ENCODE results near the gene LIN37. TPM values are rescaled to one million over a fixed set of nuclear protein-coding genes. Genes with fewer than 3 reads are reported as not detected.
A peak's percentile ranks its signal among the peaks of the same experiment; 100 is the strongest.

LIN37 gene
- total and polyA plus RNA-seq, 2 of the 13 experiments (the other 11 are each of a cell fraction or from before 2014, with no cell fraction given): 6.3 to 8.7 TPM

- TF ChIP-seq ETV6 (CRISPR knock-in tag; conservative IDR thresholded peaks at IDR 0.05): no peak; the same call in 1 of the 2 replicates
- no peak for TF ChIP-seq IRX3 (CRISPR knock-in tag; IDR thresholded peaks at IDR 0.05; ENCODE audit: borderline replicate concordance, low read depth)
- TF ChIP-seq CC2D1A (CRISPR knock-in tag; IDR thresholded peaks at IDR 0.05): no peak
- TF ChIP-seq SOX13 (IDR thresholded peaks at IDR 0.05): no peak
- TF ChIP-seq SOX13 (CRISPR knock-in tag; conservative IDR thresholded peaks at IDR 0.05 in 1 of 2, IDR thresholded peaks at IDR 0.05 in 1 of 2): no peak
- TF ChIP-seq ZMAT3 (CRISPR knock-in tag; conservative IDR thresholded peaks at IDR 0.05): peak; percentile 66; the same call in 1 of the 2 replicates
- peak; percentile 45; the same call in 1 of the 2 replicates for TF ChIP-seq ATF7-NPFF (CRISPR knock-in tag; IDR thresholded peaks at IDR 0.05; ENCODE audit: low read depth)
- no peak; the same call in 1 of the 2 replicates for TF ChIP-seq ELF1 (CRISPR knock-in tag; IDR thresholded peaks at IDR 0.05)
- peak; percentile 15; the same call in 1 of the 2 replicates for TF ChIP-seq ZFX (CRISPR knock-in tag; IDR thresholded peaks at IDR 0.05; ENCODE audit: low read depth)
- TF ChIP-seq SALL2 (CRISPR knock-in tag; IDR thresholded peaks at IDR 0.05): 0 out of 2 replicates have a peak, but pooled peaks have one; percentile 54
- peak; percentile 51; the same call in 1 of the 2 replicates for TF ChIP-seq SMAD1 (CRISPR knock-in tag; IDR thresholded peaks at IDR 0.05; ENCODE audit: borderline replicate concordance, low read depth)
- peak; percentile 68 for TF ChIP-seq ZNF263 (CRISPR knock-in tag; IDR thresholded peaks at IDR 0.05)
- no peak for TF ChIP-seq FOXP1 (IDR thresholded peaks at IDR 0.05)
- no peak for TF ChIP-seq FOXP1 (CRISPR knock-in tag; IDR thresholded peaks at IDR 0.05)
- TF ChIP-seq MAF1 (CRISPR knock-in tag; IDR thresholded peaks at IDR 0.05; ENCODE audit: borderline replicate concordance): no peak
- TF ChIP-seq ZBTB8A (CRISPR knock-in tag; IDR thresholded peaks at IDR 0.05; ENCODE audit: borderline replicate concordance, low read depth): no peak
- TF ChIP-seq DDIT3 (CRISPR knock-in tag; IDR thresholded peaks at IDR 0.05): no peak
- no peak for TF ChIP-seq ISX (CRISPR knock-in tag; conservative IDR thresholded peaks at IDR 0.05)
- TF ChIP-seq ZNF451 (CRISPR knock-in tag; IDR thresholded peaks at IDR 0.05): no peak
- no peak for TF ChIP-seq IRF1 (CRISPR knock-in tag; IDR thresholded peaks at IDR 0.05; ENCODE audit: low read depth)
- TF ChIP-seq FOXO1 (CRISPR knock-in tag; IDR thresholded peaks at IDR 0.05): 0 out of 2 replicates have a peak, but pooled peaks have one; percentile 14
- 0 out of 2 replicates have a peak, but pooled peaks have one; percentile 28 for TF ChIP-seq HIVEP1 (CRISPR knock-in tag; IDR thresholded peaks at IDR 0.05)
- 0 out of 2 replicates have a peak, but pooled peaks have one; percentile 66 for TF ChIP-seq BRD4 (CRISPR knock-in tag; IDR thresholded peaks at IDR 0.05)
- peak; percentile 77 for TF ChIP-seq SAP130 (CRISPR knock-in tag; IDR thresholded peaks at IDR 0.05; ENCODE audit: low read depth)
- TF ChIP-seq YEATS2 (CRISPR knock-in tag; IDR thresholded peaks at IDR 0.05; ENCODE audit: borderline replicate concordance): peak; percentile 13; the same call in 1 of the 2 replicates
- no peak for TF ChIP-seq SMARCE1 (IDR thresholded peaks at IDR 0.05; ENCODE audit: borderline replicate concordance)
- no peak for TF ChIP-seq MAFF (IDR thresholded peaks at IDR 0.05; ENCODE audit: low read depth, low read length)
- 0 out of 2 replicates have a peak, but pooled peaks have one; percentile 7 for TF ChIP-seq PCBP1 (IDR thresholded peaks at IDR 0.05; ENCODE audit: borderline replicate concordance, low read depth, low read length)
- TF ChIP-seq MIXL1 (CRISPR knock-in tag; IDR thresholded peaks at IDR 0.05): no peak
- TF ChIP-seq ZNF256 (CRISPR knock-in tag; conservative IDR thresholded peaks at IDR 0.05): no peak
These were observed 46.0 kb upstream of the LIN37 start (continued) for GRCh38 chr19:35702223-35703012.
